Nephron (organoid): ENCODE measurements around the gene MAD2L1BP.
A peak's percentile ranks its signal among the peaks of the same experiment; 100 is the strongest.

Source experiments
- H3K27ac Mint-ChIP-seq, 3 experiments: 2 replicates each; pipeline ENCODE4 v1.8.0; 2020; ENCODE audit warnings: mixed read lengths in 3 of 3, mild to moderate bottlenecking in 2 of 3, moderate library complexity in 1 of 3
- H3K27me3 Mint-ChIP-seq: 2 replicates; pipeline ENCODE4 v1.8.0; 2021; ENCODE audit warnings: low read depth, mild to moderate bottlenecking, moderate library complexity, mixed read lengths
- H3K36me3 Mint-ChIP-seq: 2 replicates; pipeline ENCODE4 v1.8.0; 2020; ENCODE audit warnings: low read depth, mixed read lengths
- H3K4me1 Mint-ChIP-seq: 2 replicates; pipeline ENCODE4 v1.8.0; 2020; ENCODE audit warnings: mixed read lengths
- H3K4me3 Mint-ChIP-seq, 3 experiments: 2 replicates each; pipeline ENCODE4 v1.8.0; 2020; ENCODE audit warnings: mild to moderate bottlenecking in 3 of 3, mixed read lengths in 3 of 3, moderate library complexity in 2 of 3
- H3K9me3 Mint-ChIP-seq: 2 replicates; pipeline ENCODE4 v1.8.0; 2020; ENCODE audit warnings: mixed read lengths
- TF ChIP-seq, protein P1 (sequence below), 3 experiments: fragments of 200-600 bp; sonication (generic); IDR thresholded peaks; one replicate each; pipeline ENCODE4 v1.5.0; 2021; ENCODE audit warnings: antibody characterized with exemption in 3 of 3; ENCODE audit not compliant: unreplicated experiment in 3 of 3

Gene MAD2L1BP

DNA sequence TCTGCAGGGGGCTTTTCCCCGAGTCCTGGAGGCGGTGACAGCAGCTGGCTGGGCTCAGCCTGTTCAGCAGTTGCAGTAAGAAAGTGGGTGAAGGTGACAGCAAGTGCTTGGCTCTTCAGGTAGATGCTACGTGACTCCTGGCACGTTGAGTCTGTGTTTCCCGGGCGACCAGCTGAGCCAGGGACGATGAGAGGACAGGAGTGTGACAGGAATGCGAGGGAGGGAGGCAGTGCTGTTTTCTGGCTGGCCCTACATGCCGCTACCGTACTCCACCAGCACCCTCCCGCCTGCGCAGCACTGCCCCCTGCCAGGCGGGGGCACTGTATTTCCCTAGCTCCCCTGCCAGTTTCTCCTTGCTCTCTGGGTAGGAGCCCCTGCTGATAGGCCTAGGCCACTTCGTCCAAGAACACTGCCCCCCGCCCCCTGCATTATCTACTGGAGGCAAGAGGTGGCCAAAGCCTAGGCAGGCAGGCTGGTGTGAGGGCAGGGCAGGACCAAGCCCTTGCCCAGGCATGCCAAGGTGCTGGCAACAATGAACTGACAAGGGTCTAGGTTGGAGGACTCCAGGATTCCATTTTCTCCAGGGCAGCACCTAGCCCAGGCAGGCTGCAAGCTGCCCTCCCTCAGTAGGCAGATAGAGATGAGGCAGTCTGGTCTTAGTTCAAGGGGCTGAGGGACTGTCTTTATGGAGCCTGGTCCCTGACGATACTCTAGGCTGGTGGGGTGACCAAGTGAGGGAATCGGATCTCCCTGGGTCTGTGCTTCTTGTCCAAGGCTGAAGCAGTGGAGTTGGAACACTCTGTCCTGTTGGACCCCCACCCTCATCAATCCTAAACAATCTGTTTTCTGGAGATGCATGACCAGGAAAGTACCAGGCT lies 32.8 kb downstream of the MAD2L1BP start:
- H3K36me3 Mint-ChIP-seq = peaks cover 22% of the 10 kb centered on the region
- H3K4me1 Mint-ChIP-seq = peaks cover 74% of the 10 kb centered on the region

DNA sequence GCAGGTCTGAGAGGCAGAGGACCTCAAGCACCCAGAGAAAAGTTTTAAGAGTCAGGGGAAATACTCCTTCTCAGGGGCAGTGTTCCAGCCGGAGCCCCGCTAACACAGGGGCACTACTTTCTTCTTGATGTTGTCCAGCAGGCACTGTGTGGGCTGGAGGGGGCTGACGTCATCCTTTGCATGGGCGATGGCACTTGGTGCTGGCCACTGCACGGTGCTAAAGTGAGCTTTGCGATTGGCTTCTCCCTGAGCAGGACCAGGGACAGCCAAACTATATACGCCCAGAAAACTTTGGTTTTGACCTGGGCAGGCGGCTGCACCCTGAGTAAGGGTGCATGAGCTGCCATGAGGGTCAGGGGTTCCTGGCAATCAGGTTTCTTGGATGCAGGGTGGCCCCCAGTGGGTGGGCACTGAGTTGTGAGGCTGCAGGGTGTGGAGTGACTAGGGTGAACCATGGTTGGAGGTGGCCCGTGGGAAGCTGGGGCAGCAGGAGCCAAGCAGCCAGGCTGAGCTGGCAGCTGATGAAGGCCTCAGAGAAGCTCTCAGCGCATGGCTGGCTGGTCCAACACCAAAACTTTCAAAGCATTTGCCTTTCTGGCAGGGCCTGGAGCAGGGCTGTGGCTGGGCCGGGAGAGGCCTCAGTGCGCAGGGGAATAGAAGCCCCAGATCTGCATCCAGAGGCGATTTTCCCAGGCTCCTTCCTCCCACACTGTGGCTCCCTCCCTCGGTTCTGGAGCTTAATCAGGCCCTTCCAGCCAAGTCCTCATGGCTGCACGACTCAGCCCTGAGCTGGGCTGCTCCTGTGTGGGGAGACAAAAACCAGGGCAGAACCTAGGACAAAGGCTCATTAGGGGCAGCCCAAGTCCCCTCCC lies 33.6 kb downstream of the MAD2L1BP start:
- H3K36me3 Mint-ChIP-seq = peaks cover 28% of the 10 kb centered on the region
- H3K4me1 Mint-ChIP-seq = peaks cover 80% of the 10 kb centered on the region
- H3K9me3 Mint-ChIP-seq = no peaks in the 10 kb centered on the region
- peak overlapping the region in 1 of 3 experiments; percentile 57 for H3K4me3 Mint-ChIP-seq
- no peaks in the 10 kb centered on the region for H3K27me3 Mint-ChIP-seq
- peak overlapping the region; percentile 95 to 99 (median 95) for H3K27ac Mint-ChIP-seq
- TF ChIP-seq, protein P1, sequence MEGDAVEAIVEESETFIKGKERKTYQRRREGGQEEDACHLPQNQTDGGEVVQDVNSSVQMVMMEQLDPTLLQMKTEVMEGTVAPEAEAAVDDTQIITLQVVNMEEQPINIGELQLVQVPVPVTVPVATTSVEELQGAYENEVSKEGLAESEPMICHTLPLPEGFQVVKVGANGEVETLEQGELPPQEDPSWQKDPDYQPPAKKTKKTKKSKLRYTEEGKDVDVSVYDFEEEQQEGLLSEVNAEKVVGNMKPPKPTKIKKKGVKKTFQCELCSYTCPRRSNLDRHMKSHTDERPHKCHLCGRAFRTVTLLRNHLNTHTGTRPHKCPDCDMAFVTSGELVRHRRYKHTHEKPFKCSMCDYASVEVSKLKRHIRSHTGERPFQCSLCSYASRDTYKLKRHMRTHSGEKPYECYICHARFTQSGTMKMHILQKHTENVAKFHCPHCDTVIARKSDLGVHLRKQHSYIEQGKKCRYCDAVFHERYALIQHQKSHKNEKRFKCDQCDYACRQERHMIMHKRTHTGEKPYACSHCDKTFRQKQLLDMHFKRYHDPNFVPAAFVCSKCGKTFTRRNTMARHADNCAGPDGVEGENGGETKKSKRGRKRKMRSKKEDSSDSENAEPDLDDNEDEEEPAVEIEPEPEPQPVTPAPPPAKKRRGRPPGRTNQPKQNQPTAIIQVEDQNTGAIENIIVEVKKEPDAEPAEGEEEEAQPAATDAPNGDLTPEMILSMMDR (IDR thresholded peaks at IDR 0.05; ENCODE audit: unreplicated experiment in 3 of 3) = no peak

More for the DNA sequence above, 32.8 kb downstream of the MAD2L1BP start:
- TF ChIP-seq, protein P1 (IDR thresholded peaks at IDR 0.05; ENCODE audit: unreplicated experiment in 3 of 3) = peak; percentile 41 to 62 (median 49)
- no peaks in the 10 kb centered on the region for H3K27me3 Mint-ChIP-seq
- peak overlapping the region; percentile 95 to 99 (median 95) for H3K27ac Mint-ChIP-seq
- no peaks in the 10 kb centered on the region for H3K9me3 Mint-ChIP-seq
- peak overlapping the region; percentile 19 to 68 (median 30) for H3K4me3 Mint-ChIP-seq

DNA sequence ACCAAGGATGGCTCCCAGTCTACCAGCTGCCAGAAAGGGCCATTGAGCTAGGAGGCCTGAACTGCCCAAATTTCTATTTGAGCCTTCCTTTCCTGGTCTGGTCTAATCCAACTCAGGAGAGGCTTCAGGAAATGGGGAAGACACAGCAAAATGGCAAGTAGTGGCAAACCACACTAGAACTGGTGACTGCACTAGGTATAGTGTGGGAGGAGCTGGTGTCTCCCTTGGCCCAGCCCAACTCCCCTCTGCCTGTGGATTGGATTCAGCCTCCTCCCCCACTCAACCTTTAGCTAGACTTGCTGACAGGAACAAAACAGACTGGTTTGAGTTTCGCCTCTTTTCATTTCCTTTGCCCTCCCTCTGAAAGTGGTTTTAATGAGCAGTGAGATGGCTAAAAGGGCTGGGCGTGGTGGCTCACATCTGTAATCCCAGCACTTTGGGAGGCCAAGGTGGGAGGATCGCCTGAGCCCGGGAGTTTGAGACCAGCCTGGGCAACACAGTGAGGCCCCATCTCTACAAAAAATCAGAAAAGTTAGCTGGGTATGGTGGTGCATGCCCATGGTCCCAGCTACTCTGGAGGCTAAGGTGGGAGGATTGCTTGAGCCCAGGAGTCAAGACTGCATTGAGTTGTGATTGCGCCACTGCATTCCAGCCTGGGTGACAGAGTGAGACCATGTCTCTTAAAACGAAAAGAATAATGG lies 34.4 kb downstream of the MAD2L1BP start:
- Mint-ChIP-seq H3K9me3 (no peaks in the 10 kb centered on the region), H3K36me3 (peaks cover 36% of the 10 kb centered on the region), H3K27ac (peak overlapping the region; percentile 95 to 99 (median 95)), H3K4me1 (peaks cover 83% of the 10 kb centered on the region), H3K27me3 (no peaks in the 10 kb centered on the region), H3K4me3 (peak overlapping the region; percentile 21 to 57 (median 35))
- TF ChIP-seq, protein P1 (IDR thresholded peaks at IDR 0.05; ENCODE audit: unreplicated experiment in 3 of 3) = no peak

DNA sequence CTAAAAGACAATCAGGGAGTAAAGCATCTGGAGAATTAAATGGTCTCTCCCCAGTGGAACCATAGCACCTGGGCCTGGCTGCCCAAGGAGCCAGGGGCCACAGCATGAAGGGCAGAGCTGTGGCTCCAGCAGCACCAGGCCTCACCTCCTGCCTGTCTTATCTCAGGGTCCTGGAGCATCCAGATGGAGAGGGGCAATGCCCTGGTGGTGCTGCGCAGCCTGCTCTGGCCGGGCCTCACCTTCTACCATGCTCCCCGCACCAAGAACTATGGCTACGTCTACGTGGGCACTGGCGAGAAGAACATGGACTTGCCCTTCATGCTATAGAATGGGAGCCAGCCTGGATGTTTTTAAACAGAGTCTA lies 35.0 kb downstream of the MAD2L1BP start:
- TF ChIP-seq, protein P1 (IDR thresholded peaks at IDR 0.05; ENCODE audit: unreplicated experiment in 3 of 3) = no peak
- no peaks in the 10 kb centered on the region for H3K9me3 Mint-ChIP-seq
- H3K27ac Mint-ChIP-seq = peak overlapping the region; percentile 95 to 99 (median 95)
- H3K27me3 Mint-ChIP-seq = no peaks in the 10 kb centered on the region
- peaks cover 41% of the 10 kb centered on the region for H3K36me3 Mint-ChIP-seq
- peaks cover 83% of the 10 kb centered on the region for H3K4me1 Mint-ChIP-seq
- H3K4me3 Mint-ChIP-seq = peak overlapping the region in 2 of 3 experiments; percentile 21 to 57

DNA sequence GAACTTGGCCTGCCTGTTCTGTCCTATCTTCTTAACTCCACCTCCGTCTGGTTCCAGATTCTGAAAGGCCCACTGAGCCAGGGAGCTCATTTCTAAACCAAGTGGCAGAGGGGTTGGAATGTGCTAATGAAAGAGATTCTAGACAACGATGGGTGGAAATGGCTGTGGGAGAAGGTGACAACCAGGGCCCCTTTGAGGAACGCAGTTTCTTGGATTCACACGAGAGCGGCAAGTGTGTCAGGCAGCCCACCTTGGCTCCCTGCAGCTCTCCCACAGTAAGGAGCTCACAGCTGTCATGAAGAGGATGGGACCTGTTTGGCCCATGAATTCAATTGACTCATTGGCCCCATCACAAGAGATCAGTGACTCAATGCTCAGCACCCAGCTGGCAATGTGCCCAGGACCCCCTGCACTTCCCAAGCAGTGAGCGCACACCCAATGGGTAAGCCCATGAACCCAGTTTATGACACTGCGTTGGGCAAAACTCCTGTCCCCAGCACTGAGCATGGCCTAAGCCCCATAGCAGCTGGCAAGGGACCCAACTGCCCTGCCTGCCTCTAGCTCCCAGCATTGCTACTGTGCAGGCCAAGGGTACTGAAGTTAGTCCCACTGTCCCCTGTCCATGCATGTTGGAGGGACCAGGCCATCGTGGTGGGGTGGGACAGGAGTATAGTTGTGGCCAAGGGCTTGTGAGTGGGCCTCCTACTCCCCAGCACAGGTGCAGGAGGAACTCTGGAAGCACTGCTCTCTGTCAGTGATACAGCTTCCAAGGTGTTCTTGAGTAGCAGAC lies 35.6 kb downstream of the MAD2L1BP start:
- Mint-ChIP-seq H3K27me3 (no peaks in the 10 kb centered on the region), H3K4me1 (peaks cover 80% of the 10 kb centered on the region), H3K9me3 (no peaks in the 10 kb centered on the region), H3K36me3 (peaks cover 45% of the 10 kb centered on the region), H3K27ac (peak overlapping the region; percentile 52 to 99 (median 98)), H3K4me3 (no peak overlapping the region)
- TF ChIP-seq, protein P1 (IDR thresholded peaks at IDR 0.05; ENCODE audit: unreplicated experiment in 3 of 3) = no peak
